GM12878 (cell line): ENCODE results near the gene ACSL1.

Source experiments
- BCL11A ChIP-seq: IDR thresholded peaks from 2 replicates; pipeline ENCODE4 v1.6.1; 2011; ENCODE audit warnings: low read depth, low read length
- EP300 ChIP-seq, 2 experiments: fragments of 150-350 bp in 1 of 2; IDR thresholded peaks; 2 replicates each; pipeline ENCODE4 v1.6.1; 2011 to 2012; ENCODE audit warnings: low read depth in 2 of 2, low read length in 2 of 2, borderline replicate concordance in 1 of 2, improper control_type of control experiment in 1 of 2, inconsistent platforms in 1 of 2; ENCODE audit not compliant: control insufficient read depth in 1 of 2
- HDAC6 ChIP-seq: fragments of 200-600 bp; sonication (generic); IDR thresholded peaks from one replicate; pipeline ENCODE4 v1.8.0; 2017; ENCODE audit warnings: antibody characterized with exemption; ENCODE audit not compliant: unreplicated experiment
- POLR2A ChIP-seq: IDR thresholded peaks from 2 replicates; pipeline ENCODE4 v1.6.1; 2011; ENCODE audit warnings: low read depth, mild to moderate bottlenecking, low read length
- SREBF2 ChIP-seq: IDR thresholded peaks from 2 replicates; pipeline ENCODE4 v1.6.1; 2012; ENCODE audit warnings: mild to moderate bottlenecking, low read length
- SUZ12 ChIP-seq: fragments of 200-600 bp; sonication (generic); IDR thresholded peaks from one replicate; pipeline ENCODE4 v1.6.1; 2018; ENCODE audit warnings: antibody characterized with exemption, mild to moderate bottlenecking; ENCODE audit not compliant: unreplicated experiment
- ZSCAN29 ChIP-seq: fragments of 450-650 bp; IDR thresholded peaks from 2 replicates; pipeline ENCODE4 v1.6.1; 2017; ENCODE audit warnings: mild to moderate bottlenecking, moderate library complexity
- TF ChIP-seq, protein P1 (sequence below), 3 experiments: IDR thresholded peaks in 2 of 3; conservative IDR thresholded peaks in 1 of 3; 2 replicates each; pipeline ENCODE4 v1.5.1; 2011; ENCODE audit warnings: low read depth in 3 of 3, low read length in 3 of 3, mild to moderate bottlenecking in 3 of 3, control low read depth in 2 of 3, moderate library complexity in 2 of 3, inconsistent platforms in 1 of 3, mixed read lengths in 1 of 3; ENCODE audit not compliant: control insufficient read depth in 2 of 3, insufficient read depth in 1 of 3; ENCODE audit errors: extremely low read depth in 1 of 3
- TF ChIP-seq, protein P2 (sequence below): IDR thresholded peaks from 2 replicates; pipeline ENCODE4 v1.6.1; 2012; ENCODE audit warnings: low read depth, low read length, improper control_type of control experiment
- TF ChIP-seq, protein P3 (sequence below): IDR thresholded peaks from 2 replicates; pipeline ENCODE4 v1.6.1; 2012; ENCODE audit warnings: low read depth, low read length, improper control_type of control experiment

DNA sequence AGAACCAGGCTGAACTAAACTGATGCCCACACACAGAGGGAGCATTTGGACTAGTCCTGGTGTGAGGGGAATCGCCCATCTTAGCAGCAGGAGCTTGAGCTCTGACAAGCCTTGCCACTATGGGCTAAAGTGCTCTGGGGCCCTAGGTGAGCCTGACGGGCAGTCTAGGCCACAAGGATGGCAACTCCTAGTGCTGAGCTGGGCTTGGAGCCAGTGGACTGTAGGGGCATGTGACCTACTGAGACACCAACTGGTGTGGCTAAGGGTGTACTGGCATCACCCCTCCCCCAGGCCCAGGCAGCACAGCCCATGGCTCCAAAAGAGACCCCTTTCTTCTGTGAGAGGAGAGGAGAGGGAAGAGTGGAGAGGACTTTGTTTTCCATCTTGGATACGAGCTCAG, 106.4 kb downstream of the ACSL1 start:
- TF ChIP-seq ZSCAN29 (no peak), HDAC6 (no peak), EP300 (IDR thresholded peaks at IDR 0.05; ENCODE audit: borderline replicate concordance in 1 of 2, control insufficient read depth in 1 of 2, low read depth in 2 of 2, low read length in 2 of 2) (no peak), POLR2A (no peak), SUZ12 (no peak), BCL11A (no peak), SREBF2 (no peak)
- TF ChIP-seq, protein P1, sequence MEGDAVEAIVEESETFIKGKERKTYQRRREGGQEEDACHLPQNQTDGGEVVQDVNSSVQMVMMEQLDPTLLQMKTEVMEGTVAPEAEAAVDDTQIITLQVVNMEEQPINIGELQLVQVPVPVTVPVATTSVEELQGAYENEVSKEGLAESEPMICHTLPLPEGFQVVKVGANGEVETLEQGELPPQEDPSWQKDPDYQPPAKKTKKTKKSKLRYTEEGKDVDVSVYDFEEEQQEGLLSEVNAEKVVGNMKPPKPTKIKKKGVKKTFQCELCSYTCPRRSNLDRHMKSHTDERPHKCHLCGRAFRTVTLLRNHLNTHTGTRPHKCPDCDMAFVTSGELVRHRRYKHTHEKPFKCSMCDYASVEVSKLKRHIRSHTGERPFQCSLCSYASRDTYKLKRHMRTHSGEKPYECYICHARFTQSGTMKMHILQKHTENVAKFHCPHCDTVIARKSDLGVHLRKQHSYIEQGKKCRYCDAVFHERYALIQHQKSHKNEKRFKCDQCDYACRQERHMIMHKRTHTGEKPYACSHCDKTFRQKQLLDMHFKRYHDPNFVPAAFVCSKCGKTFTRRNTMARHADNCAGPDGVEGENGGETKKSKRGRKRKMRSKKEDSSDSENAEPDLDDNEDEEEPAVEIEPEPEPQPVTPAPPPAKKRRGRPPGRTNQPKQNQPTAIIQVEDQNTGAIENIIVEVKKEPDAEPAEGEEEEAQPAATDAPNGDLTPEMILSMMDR (IDR thresholded peaks at IDR 0.05 in 2 of 3, conservative IDR thresholded peaks at IDR 0.05 in 1 of 3; ENCODE audit: control insufficient read depth in 2 of 3, extremely low read depth in 1 of 3, insufficient read depth in 1 of 3, low read depth in 3 of 3, low read length in 3 of 3): no peak
- TF ChIP-seq, protein P2, sequence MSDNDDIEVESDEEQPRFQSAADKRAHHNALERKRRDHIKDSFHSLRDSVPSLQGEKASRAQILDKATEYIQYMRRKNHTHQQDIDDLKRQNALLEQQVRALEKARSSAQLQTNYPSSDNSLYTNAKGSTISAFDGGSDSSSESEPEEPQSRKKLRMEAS: no peak
- TF ChIP-seq, protein P3, sequence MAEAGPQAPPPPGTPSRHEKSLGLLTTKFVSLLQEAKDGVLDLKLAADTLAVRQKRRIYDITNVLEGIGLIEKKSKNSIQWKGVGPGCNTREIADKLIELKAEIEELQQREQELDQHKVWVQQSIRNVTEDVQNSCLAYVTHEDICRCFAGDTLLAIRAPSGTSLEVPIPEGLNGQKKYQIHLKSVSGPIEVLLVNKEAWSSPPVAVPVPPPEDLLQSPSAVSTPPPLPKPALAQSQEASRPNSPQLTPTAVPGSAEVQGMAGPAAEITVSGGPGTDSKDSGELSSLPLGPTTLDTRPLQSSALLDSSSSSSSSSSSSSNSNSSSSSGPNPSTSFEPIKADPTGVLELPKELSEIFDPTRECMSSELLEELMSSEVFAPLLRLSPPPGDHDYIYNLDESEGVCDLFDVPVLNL: no peak
